ENCODE data around the gene INSL3.
"Not testable (repeated sequence)": the region's sequence is repeated elsewhere in the genome, so short reads cannot be mapped to it uniquely, and the experiment has no call there.

INSL3 gene

GRCh38 chr19:17811681-17812080 is 9.6 kb downstream of the INSL3 start:
- no peak for DNase-seq

DNA sequence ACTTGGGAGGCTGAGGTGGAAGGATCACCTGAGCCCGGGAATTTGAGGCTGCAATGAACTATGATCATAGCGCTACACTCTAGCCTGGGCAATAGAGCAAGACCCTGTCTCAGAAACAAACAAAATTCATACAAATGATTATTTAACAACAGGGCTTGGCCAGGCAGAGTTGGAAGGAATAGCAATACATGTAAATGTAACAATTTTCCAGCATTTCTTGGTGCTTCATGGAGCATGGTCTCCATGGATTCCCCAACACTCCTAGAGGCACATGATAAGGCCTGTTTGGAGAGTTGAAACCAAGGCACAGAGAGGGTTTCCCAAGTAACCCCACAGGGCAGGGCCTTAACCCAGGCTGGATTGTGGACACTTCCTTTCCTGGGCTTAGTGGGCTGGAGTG is 10.2 kb downstream of the INSL3 start:
- no peak for DNase-seq

DNA sequence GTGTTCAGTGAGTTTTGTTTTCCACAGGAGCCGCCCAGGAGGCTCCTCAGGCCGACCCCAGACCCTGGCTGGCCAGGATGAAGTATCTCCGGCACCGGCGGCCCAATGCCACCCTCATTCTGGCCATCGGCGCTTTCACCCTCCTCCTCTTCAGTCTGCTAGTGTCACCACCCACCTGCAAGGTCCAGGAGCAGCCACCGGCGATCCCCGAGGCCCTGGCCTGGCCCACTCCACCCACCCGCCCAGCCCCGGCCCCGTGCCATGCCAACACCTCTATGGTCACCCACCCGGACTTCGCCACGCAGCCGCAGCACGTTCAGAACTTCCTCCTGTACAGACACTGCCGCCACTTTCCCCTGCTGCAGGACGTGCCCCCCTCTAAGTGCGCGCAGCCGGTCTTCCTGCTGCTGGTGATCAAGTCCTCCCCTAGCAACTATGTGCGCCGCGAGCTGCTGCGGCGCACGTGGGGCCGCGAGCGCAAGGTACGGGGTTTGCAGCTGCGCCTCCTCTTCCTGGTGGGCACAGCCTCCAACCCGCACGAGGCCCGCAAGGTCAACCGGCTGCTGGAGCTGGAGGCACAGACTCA is 13.5 kb downstream of the INSL3 start:
- DNase-seq = peak; percentile 18

DNA sequence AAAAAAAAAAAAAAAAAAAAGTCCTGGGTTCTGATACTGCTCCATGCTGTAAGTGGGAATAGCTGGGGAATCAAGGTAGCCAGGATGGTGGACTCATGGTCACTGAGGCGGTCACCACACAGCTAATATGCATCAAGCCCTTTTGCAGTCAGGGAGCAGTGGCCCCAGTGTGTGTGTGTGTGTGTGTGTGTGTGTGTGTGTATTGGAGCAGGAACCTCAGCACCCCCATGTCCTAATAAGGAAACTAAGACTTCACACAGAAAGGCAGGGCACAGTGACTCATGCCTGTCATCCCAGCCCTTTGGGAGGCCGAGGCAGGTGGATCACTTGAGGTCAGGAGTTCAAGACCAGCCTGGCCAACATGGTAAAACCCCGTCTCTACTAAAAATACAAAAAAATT is 14.4 kb downstream of the INSL3 start:
- peak; percentile 21 for DNase-seq

GRCh38 chr19:17805427-17805826 is 15.9 kb downstream of the INSL3 start:
- no peak for DNase-seq

- peak; percentile 48 for DNase-seq
Measured at GRCh38 chr19:17803264-17803896, 17.9 kb downstream of the INSL3 start.

DNA sequence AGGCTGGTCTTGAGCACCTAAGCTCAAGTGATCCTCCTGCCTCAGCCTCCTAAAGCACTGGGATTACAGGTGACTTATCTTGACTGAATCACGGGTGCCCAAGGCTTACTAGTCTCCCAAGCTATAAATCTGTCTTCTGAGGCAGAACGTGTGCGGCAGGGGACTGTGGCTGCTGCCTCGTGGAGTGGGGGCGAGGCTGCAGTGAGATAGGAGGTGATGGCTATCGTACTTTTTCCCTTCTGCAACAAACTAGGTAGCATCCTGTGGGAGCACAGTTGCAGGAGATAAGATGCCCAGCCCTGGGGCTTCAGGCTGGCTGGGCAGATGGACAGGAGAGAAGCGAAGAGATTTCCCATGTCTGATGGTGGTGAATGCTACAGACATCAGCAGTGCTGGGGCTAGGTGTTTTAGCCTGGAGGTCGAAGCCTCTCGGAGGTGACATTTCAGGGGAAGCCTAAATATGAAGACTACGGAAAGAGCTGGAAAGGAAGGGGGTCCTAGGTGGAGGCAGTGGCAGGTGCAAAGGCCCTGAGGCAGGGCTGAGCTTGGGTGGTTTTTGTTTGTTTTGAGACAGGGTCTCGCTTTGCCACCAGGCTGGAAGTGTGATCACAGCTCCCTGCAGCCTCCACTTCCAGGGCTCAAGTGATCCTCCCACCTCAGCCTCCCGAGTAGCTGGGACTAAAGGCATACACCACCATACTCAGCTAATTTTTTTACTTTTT is 19.0 kb downstream of the INSL3 start:
- no peak for DNase-seq

GRCh38 chr19:17798599-17798998 is 22.7 kb downstream of the INSL3 start:
- DNase-seq = not testable (repeated sequence)

DNA sequence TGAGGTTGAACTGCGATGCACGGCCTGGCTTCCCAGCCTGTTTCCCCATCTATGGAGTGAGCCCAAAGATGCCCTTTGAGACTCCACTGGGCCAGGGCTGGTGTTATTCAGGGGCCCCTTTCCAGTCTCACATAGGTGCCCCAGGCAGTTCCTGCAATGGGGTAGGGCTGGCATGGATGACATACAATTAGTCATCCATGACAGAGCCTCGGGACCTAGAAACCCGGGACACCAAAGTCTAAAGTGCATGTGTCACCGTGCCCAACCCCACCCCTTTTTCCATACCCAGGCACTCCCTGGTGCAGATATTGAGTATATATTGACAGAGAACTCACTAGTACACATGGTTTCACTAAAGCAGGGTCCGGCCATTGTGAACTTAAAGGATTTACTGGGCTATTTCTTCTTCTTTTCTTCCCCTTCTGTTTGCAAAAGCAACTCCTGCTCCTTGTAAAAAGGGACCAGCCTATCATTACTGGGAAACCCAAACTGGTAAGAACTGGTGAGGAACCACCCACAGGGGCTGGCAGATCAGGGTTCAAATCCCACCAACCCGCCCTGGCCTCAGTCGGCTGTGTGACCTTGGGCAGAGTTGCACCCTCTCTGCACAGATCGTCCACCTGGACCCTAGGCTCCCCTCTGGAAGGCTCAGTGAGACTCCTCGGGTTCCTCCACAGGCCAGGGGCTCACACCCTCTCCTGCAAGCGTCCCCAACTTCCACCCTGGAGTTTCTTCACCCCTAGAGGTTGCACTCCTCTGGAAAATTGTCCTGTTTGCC is 23.7 kb downstream of the INSL3 start:
- DNase-seq = no peak

GRCh38 chr19:17796838-17797423 is 24.4 kb downstream of the INSL3 start:
- DNase-seq = no peak

DNA sequence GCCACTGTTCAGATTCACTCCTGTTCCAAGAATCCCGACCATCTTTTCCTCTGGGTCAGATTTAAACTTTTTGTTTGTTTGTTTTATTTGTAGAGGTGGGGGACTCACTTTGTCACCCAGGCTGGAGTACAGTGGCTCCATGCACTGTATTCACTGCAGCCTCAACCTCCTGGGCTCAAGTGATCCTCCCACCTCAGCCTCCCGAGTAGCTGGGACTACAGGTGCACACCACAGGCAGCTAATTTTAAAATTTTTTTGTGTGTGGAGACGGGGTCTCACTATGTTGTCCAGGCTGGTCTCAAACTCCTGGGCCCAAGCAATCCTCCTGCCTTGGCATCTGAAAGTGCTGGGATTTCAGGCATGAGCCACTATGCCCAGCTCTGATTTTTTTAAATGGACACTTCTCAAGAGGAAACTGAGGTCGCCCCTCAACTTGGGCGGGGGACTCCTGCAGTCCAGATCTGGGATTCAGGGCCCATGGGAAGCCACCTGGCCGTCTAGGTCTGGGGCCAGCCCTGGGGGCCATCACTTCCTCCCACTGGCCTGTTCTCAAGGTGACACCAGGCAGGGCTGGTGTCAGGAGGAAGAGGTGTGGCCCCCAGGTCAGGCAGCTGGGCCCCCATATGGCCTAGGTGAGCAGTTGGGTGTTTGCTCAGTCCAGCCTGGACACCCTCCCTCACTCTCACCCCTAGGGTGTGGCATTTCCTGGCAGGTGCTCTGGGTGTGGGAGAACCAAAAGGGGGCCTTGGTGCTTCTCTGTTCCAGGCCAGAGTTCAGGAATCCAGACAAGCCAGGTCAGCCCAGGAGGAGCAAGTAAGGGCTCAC is 25.1 kb downstream of the INSL3 start:
- no peak for DNase-seq

DNA sequence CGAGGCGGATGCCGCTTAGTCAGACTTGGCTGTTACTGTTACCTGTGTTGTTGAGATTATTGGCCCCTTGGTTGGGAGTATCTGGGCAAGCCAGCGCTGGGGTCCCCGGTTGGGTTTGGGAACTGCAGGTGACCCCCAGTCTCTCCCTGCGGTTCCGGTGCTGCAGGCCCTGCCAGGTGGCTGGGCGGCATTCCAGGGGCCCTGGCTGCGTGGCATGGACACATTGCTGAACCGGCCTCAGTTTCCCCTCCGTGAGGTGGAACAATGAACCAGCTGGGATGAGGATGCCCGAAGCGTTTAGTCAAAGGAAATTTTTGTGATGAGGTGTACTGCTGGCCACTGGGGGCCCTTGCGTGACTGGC is 25.8 kb downstream of the INSL3 start:
- no peak for DNase-seq

DNA sequence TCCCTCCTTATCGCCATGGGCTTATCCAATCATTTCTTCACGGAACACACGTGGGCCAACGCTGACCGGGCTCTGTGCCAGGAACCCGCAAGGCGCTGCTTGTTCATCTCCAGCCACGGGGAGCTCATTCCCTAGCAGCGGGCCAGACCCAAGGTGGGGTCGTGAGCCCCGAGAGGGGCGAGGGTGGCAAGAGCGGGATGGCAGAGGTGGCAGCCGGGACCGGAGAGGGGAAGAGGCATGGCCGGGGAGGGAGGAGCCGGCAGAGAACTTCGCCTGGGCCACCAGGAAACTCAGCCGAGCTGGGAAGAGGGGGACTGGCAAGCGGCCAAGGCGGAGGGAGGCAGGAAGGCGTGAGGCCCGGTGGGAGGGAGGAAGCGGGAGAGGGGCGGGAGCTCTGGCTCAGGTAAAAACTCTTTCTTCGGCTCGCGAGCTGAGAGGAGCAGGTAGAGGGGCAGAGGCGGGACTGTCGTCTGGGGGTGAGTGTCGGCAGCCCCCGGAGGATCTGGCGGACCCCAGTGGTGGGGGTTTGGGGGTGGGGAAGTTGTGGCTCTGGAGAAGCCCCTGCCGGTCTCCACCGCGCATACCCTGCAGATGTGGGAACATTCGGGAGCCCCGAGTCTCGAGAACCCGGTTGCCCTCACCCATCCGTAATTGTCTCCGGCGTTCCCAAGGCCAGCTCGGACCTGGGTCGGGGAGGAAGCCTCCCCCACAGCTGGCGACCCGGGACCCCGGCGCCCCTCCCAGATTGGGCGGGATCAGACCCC is 26.4 kb downstream of the INSL3 start, which contains the start of gene B3GNT3:
Gene B3GNT3, plus strand, starts transcription at position 408 of the 764 bp plus-strand sequence. CDS start 12,670 bp downstream, outside the sequence.
- DNase-seq = no peak

DNA sequence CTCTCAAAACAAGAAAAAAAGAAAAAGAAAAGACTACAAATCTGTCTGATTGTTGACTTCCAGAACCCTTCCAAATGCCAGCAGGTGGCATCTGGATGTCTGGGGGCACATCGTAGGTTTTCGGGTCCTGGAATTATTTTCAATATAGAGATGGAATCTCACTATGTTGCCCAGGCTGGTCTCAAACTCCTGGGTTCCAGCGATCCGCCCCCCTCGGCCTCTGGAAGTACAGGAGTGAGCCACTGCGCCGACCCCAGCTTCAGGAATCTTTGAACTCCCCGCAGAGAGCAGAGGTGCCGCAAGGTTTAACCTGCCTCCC is 26.9 kb downstream of the INSL3 start:
- no peak for DNase-seq

DNA sequence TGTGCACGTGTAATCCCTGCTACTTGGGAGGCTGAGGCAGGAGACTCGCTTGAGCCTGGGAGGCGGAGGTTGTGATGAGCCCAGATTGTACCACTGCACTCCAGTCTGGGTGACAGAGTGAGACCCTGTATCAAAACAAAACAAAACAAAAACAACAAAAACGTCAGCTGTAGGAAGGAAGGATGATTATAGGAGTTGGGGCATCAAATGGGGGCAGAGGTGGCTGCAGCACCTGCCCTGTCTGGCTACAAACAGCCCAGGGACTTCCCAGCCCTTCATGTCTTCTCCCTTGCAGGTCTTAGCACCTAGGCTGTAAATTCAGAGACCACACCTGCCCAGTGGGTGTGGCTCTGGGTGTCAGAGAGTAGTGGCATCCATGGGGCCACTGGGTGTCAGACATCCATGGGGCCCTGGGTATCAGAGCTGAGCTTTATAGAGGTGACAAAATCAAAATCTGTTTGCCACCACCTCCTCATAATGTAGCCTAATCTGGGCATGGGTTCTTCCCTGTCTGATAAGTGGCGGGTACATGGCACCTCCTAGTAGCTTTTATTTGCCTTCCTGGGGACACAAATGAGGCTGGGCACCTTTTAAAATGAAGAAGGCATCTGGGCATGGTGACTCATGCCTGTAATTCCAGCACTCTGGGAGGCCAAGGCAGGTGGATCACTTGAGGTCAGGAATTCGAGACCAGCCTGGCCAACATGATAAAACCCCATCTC is 31.1 kb downstream of the INSL3 start:
- peak; percentile 21 for DNase-seq

GRCh38 chr19:17788632-17789031 is 32.7 kb downstream of the INSL3 start:
- DNase-seq = no peak

- DNase-seq = no peak
Measured at GRCh38 chr19:17787274-17787913, 33.9 kb downstream of the INSL3 start.

- DNase-seq = peak; percentile 77
Measured at GRCh38 chr19:17784201-17785008, 36.9 kb downstream of the INSL3 start.

DNA sequence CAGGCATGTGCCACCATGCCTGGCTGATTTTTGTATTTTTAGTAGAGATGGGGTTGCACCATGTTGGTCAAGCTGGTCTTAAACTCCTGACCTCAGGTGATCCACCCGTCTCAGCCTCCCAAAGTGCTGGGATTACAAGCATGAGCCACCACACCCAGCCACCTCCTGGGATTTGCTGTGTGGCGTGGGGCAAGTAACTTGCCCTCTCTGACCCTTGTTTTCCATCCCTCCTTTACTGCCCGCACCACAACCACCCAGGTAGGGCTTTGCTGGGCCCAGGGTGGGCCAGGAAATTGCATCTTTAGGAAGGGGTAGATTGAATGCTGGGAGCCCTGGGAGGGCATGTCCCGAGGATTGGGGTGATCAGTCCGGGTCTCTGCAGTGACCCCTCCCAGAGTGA is 37.6 kb downstream of the INSL3 start:
- DNase-seq = not testable (repeated sequence)

All from CD4-positive, alpha-beta T cell treated with Interleukin-10 for 1 hour (primary cell).